H1 (cell line): ENCODE data around the gene RTN4RL1.

Source experiments
- CEBPB ChIP-seq: IDR thresholded peaks from 2 replicates; pipeline ENCODE4 v1.6.1; 2012; ENCODE audit warnings: low read depth, low read length
- CTCF ChIP-seq, 3 experiments: IDR thresholded peaks; 1 replicate in 2 of 3; 2 replicates in 1 of 3; pipeline versions ENCODE4 v1.5.1 to v1.6.1; 2011; ENCODE audit warnings: low read length in 3 of 3, mild to moderate bottlenecking in 3 of 3, inconsistent platforms in 2 of 3, low read depth in 1 of 3, moderate library complexity in 1 of 3; ENCODE audit not compliant: insufficient read depth in 1 of 3; ENCODE audit errors: control extremely low read depth in 1 of 3
- MAX ChIP-seq: IDR thresholded peaks from 2 replicates; pipeline ENCODE4 v1.6.1; 2012; ENCODE audit warnings: inconsistent platforms
- POLR2A ChIP-seq, 2 experiments: IDR thresholded peaks; 1 replicate in 1 of 2; 2 replicates in 1 of 2; pipeline ENCODE4 v1.6.1; 2011; ENCODE audit warnings: low read depth in 2 of 2, low read length in 2 of 2, mild to moderate bottlenecking in 2 of 2; ENCODE audit errors: control extremely low read depth in 1 of 2
- SP1 ChIP-seq: IDR thresholded peaks from 2 replicates; pipeline ENCODE4 v1.6.1; 2011; ENCODE audit warnings: low read depth, low read length
- TCF12 ChIP-seq: IDR thresholded peaks from 2 replicates; pipeline ENCODE4 v1.6.1; 2011; ENCODE audit warnings: low read depth, mild to moderate bottlenecking, low read length
- TEAD4 ChIP-seq: IDR thresholded peaks from 2 replicates; pipeline ENCODE4 v1.6.1; 2012; ENCODE audit warnings: low read depth, low read length, inconsistent platforms, mixed read lengths

- no peak for TF ChIP-seq CTCF (IDR thresholded peaks at IDR 0.05; ENCODE audit: control extremely low read depth in 1 of 3, insufficient read depth in 1 of 3, low read depth in 1 of 3, low read length in 3 of 3)
- no peak for TF ChIP-seq CEBPB
- TF ChIP-seq POLR2A (IDR thresholded peaks at IDR 0.05; ENCODE audit: control extremely low read depth in 1 of 2, low read depth in 2 of 2, low read length in 2 of 2), result no peak
- TF ChIP-seq TCF12, result no peak
- no peak for TF ChIP-seq SP1
- TF ChIP-seq MAX, result no peak
- TF ChIP-seq TEAD4, result no peak
These were observed 106.6 kb downstream of the RTN4RL1 start for GRCh38 chr17:1918346-1919162.
